Bronchial epithelial cell (primary cell): ENCODE measurements around the gene TAC3. TPM values are rescaled to one million over a fixed set of nuclear protein-coding genes. Genes with fewer than 3 reads are reported as not detected.
"Not testable (repeated sequence)": the region's sequence is repeated elsewhere in the genome, so short reads cannot be mapped to it uniquely, and the experiment has no call there.

Experiments used
- DNase-seq: peaks from one replicate; pipeline ENCODE4 v3.0.0-alpha.2; 2010; ENCODE audit warnings: low read depth
- FAIRE-seq: peaks from 2 replicates; lab custom pipeline; 2011; peaks lifted over from hg19 to GRCh38; lab: Jason Lieb, UNC
- H3K27me3 ChIP-seq: 2 replicates; pipeline ENCODE4 v1.5.1; 2011; ENCODE audit warnings: low read length; ENCODE audit not compliant: control insufficient read depth, insufficient read depth
- H3K36me3 ChIP-seq: 2 replicates; pipeline ENCODE4 v1.5.1; 2011; ENCODE audit warnings: low read length; ENCODE audit not compliant: control insufficient read depth, insufficient read depth
- H3K4me3 ChIP-seq: 2 replicates; pipeline ENCODE4 v1.5.1; 2011; ENCODE audit warnings: mild to moderate bottlenecking, low read depth, low read length, control low read depth
- total RNA-seq: library from RNA; depleted of rRNA; stranded (reverse); fragments of >200 nt; gene quantifications from 2 replicates; pipeline ENCODE4 v1.2.1, GENCODE V29; 2014
- TF ChIP-seq, protein P1 (sequence below): IDR thresholded peaks from 2 replicates; pipeline ENCODE4 v1.5.1; 2011; ENCODE audit warnings: mild to moderate bottlenecking, moderate library complexity, low read length, control low read depth, inconsistent platforms; ENCODE audit not compliant: insufficient read depth, severe bottlenecking

Gene TAC3
- total RNA-seq: not detected in 2 replicates

DNA sequence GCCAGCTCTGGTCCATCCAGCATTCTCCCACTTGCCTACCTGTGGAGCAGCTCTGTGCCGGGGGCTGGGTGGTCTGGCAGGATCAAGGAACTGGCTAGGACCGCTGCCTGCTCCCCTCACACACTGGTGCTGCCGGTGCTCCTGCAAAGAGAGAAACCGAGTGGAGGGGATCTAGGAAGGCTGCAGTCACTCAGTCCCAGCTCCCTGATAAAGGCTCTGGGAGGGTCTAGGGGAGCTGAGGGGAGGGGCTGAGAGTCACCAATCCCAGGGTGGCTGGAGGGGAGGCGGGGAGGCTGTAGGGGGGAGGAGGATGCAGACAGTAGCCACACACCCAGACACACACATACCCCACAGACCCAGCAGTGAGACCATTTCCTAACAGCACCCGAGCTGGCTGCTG lies at the start of gene TAC3:
Gene TAC3 (minus strand): TSS at position 182 of the 400 bp plus-strand sequence. CDS start 732 bp downstream, outside the sequence.
- FAIRE-seq (no peak), DNase-seq (no peak)
- TF ChIP-seq, protein P1, sequence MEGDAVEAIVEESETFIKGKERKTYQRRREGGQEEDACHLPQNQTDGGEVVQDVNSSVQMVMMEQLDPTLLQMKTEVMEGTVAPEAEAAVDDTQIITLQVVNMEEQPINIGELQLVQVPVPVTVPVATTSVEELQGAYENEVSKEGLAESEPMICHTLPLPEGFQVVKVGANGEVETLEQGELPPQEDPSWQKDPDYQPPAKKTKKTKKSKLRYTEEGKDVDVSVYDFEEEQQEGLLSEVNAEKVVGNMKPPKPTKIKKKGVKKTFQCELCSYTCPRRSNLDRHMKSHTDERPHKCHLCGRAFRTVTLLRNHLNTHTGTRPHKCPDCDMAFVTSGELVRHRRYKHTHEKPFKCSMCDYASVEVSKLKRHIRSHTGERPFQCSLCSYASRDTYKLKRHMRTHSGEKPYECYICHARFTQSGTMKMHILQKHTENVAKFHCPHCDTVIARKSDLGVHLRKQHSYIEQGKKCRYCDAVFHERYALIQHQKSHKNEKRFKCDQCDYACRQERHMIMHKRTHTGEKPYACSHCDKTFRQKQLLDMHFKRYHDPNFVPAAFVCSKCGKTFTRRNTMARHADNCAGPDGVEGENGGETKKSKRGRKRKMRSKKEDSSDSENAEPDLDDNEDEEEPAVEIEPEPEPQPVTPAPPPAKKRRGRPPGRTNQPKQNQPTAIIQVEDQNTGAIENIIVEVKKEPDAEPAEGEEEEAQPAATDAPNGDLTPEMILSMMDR: no peak

DNA sequence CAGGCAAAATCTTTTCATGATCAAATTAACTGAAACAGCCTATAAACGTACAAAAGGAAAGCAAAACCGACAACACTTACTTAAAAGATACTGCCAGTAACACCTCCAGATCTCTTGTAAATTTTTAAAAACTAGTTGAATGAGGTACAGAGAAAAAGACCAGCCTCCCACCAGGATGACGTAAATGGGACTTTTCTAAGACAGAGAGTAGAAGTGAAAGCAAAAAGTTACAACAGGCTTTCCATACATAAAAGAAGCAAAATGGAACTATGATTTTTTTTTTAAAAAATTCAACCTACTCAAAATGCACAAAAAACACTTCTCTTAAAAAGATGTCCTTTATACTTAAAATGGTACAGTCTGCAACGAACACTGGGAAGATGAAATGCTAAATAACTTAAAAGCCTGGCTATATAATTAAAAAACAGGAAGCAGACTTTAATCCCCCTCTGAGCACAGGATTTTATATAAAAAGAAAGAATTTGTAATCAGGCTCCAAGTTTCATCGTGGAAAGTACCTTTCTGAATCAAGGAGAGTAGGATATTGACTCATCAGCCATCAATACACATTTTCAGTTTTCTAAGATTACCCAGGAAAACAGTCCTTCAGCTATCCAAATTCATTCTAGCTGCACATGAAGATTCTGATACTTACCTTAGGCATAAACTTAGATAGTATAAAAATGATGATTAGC lies 47.8 kb upstream of the TAC3 start:
- Histone ChIP-seq H3K36me3 (peaks cover 3% of the 10 kb centered on the region), H3K27me3 (no peaks in the 10 kb centered on the region), H3K4me3 (no peak overlapping the region)
- DNase-seq (no peak), FAIRE-seq (no peak)
- TF ChIP-seq, protein P1: no peak

More for the DNA sequence above, at the start of gene TAC3:
- Histone ChIP-seq H3K36me3 (no peaks in the 10 kb centered on the region), H3K4me3 (no peak within 1 kb of the TSS), H3K27me3 (peaks cover 11% of the 10 kb centered on the region)

DNA sequence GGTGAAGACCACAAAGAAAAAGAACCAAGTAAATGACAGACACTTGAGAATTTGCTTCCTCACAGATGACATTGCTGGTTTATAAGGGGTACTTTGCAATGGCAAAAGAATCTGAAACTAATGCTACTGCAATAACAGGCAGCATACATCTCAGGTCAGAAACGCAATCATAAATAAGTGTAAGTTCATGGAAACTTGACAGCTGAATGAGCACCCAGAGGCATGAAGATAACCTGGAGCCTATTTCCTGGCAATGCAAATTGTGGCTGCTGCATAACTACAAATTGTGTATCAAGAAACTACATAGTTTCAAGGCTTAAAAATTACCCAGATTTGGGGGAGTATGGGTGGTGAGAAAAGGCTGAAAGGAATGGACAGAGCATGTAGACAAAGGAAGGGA lies 42.1 kb upstream of the TAC3 start:
- H3K36me3 ChIP-seq: peaks cover 6% of the 10 kb centered on the region
- FAIRE-seq (no peak), DNase-seq (no peak)

DNA sequence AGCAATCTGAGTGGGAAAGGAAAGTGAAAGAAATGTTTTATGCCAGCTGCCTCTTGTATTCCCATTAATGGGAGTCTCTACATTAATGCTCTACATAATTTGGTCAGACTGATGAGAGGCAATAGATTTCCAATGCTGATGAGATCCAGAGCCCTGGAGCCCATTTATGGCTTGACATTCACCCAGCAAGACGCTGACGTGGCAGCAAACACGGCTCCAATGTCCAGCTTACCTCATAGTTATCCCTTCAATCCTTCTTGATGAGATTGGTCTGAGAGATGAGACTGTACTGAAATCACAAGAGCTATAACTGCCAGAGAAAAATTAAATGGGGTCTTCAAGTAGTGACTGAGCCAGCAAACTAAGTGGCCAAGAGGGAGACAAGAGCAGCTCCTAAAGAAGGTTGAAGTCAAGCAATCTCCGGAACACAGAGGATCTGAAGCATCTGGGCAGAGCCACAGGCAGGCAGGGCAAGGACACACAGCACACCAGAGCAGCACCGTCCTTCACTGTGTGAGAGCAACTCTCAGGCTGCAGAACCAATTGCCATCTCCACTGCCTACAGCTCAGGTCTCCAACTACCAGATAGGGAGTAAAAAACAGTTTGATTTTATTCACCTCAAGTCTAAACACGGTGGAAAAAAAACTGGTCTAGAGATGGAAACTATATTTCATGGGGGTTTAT lies 40.9 kb upstream of the TAC3 start:
- DNase-seq (no peak), FAIRE-seq (no peak)
- TF ChIP-seq, protein P1: no peak
- Histone ChIP-seq H3K4me3 (no peak overlapping the region), H3K27me3 (no peaks in the 10 kb centered on the region), H3K36me3 (peaks cover 5% of the 10 kb centered on the region)

More for the DNA sequence above, 42.1 kb upstream of the TAC3 start:
- Histone ChIP-seq H3K4me3 (no peak overlapping the region), H3K27me3 (no peaks in the 10 kb centered on the region)
- TF ChIP-seq, protein P1: no peak

DNA sequence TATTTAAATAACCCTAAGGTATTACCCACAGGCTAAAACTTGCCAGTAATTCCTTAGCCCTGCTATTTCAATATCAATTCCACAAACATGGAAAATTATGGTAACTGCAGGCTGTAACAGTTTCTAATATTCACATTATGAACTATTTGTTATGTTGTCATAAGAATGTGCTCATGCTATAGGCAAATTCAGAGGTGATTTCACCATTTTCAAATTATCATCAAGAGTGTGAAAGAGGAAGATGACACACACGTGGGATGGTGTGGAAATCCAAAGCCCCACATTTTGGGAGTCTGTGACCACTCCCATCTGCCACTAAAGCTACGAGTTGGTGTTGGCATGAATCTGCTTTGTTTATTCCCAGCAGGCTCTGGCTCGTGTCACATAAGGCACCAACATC lies 39.5 kb upstream of the TAC3 start:
- H3K36me3 ChIP-seq: peaks cover 5% of the 10 kb centered on the region
- H3K4me3 ChIP-seq: no peak overlapping the region
- TF ChIP-seq, protein P1: no peak
- FAIRE-seq (no peak), DNase-seq (no peak)
- no peaks in the 10 kb centered on the region for H3K27me3 ChIP-seq

DNA sequence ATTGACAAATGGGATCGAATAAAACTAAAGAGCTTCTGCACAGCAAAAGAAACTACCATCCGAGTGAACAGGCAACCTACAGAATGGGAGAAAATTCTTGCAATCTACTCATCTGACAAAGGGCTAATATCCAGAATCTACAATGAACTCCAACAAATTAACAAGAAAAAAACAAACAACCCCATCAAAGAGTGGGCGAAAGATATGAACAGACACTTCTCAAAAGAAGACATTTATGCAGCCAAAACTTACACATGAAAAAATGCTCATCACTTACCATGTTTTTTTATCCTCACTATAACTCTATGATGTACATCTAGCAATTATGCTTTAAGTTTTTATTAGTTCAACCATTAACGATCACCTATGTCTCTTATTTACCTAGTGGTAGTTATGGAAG lies 37.6 kb upstream of the TAC3 start:
- not testable (repeated sequence) for H3K4me3 ChIP-seq, H3K36me3 ChIP-seq, FAIRE-seq, H3K27me3 ChIP-seq, DNase-seq

DNA sequence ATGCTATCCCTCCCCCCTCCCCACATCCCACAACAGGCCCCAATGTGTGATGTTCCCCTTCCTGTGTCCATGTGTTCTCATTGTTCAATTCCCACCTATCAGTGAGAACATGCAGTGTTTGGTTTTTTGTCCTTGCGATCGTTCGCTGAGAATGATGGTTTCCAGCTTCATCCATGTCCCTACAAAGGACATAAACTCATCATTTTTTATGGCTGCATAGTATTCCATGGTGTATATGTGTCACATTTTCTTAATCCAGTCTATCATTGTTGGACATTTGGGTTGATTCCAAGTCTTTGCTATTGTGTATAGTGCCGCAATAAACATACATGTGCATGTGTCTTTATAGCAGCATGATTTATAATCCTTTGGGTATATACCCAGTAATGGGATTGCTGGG lies 36.8 kb upstream of the TAC3 start:
- H3K27me3 ChIP-seq, DNase-seq, H3K36me3 ChIP-seq, H3K4me3 ChIP-seq, FAIRE-seq: not testable (repeated sequence)
